SU-DHL-6 (cell line): Measurements from ENCODE around the gene PDC.

ENCODE experiments used
- H2AFZ ChIP-seq: fragments of 200-600 bp; sonication (generic); 2 replicates; pipeline ENCODE4 v1.6.1; 2014; ENCODE audit warnings: low read depth, mild to moderate bottlenecking, moderate library complexity, mixed read lengths, antibody characterized with exemption, low read length; ENCODE audit not compliant: severe bottlenecking
- H3F3A ChIP-seq: fragments of 200-600 bp; shearing (Covaris generic); 2 replicates; pipeline ENCODE4 v1.6.0; 2016; ENCODE audit warnings: antibody characterized with exemption, mild to moderate bottlenecking; ENCODE audit not compliant: insufficient read depth
- H3K27ac ChIP-seq: fragments of 200-600 bp; sonication (generic); 2 replicates; pipeline ENCODE4 v1.5.1; 2016; ENCODE audit warnings: low read depth, mild to moderate bottlenecking, low read length, moderate library complexity, mixed read lengths
- H3K27me3 ChIP-seq: fragments of 200-600 bp; sonication (generic), shearing (Covaris generic); 2 replicates; pipeline ENCODE4 v1.6.0; 2014; ENCODE audit warnings: mild to moderate bottlenecking, low read length
- H3K36me3 ChIP-seq: fragments of 200-600 bp; sonication (generic); 2 replicates; pipeline ENCODE4 v1.6.1; 2014; ENCODE audit warnings: mild to moderate bottlenecking, low read length, mixed read lengths
- H3K4me2 ChIP-seq: fragments of 300-600, 200-600 bp; shearing (Covaris generic), sonication (generic); 2 replicates; pipeline ENCODE4 v1.6.0; 2014; ENCODE audit warnings: low read length, low read depth, mild to moderate bottlenecking; ENCODE audit not compliant: poor library complexity, severe bottlenecking
- H3K4me3 ChIP-seq: fragments of 200-600 bp; sonication (generic); 2 replicates; pipeline ENCODE4 v1.5.1; 2014; ENCODE audit warnings: antibody characterized with exemption, low read length, mild to moderate bottlenecking, mixed read lengths; ENCODE audit not compliant: insufficient read depth, poor library complexity, severe bottlenecking
- H3K79me2 ChIP-seq: fragments of 200-600 bp; sonication (generic); 2 replicates; pipeline ENCODE4 v1.6.1; 2014; ENCODE audit warnings: mild to moderate bottlenecking, low read length, moderate library complexity; ENCODE audit not compliant: insufficient read depth
- H3K9ac ChIP-seq: fragments of 200-600 bp; sonication (generic); 2 replicates; pipeline ENCODE4 v1.7.0; 2014; ENCODE audit warnings: mild to moderate bottlenecking, low read length
- H3K9me2 ChIP-seq: fragments of 200-600 bp; sonication (generic); replicated peaks from 2 replicates; pipeline ENCODE4 v1.6.1; 2014; ENCODE audit warnings: low read length; ENCODE audit not compliant: insufficient read depth
- H3K9me3 ChIP-seq: fragments of 200-600 bp; sonication (generic); 2 replicates; pipeline ENCODE4 v1.6.1; 2014; ENCODE audit warnings: low read length, mixed read lengths; ENCODE audit not compliant: insufficient read depth
- H4K20me1 ChIP-seq: fragments of 200-600 bp; sonication (generic); 2 replicates; pipeline ENCODE4 v1.6.1; 2014; ENCODE audit warnings: low read depth, mild to moderate bottlenecking, antibody characterized with exemption, low read length, moderate library complexity, mixed read lengths
- CTCF ChIP-seq: fragments of 200-600 bp; sonication (generic); IDR thresholded peaks from one replicate; pipeline ENCODE4 v1.5.1; 2017; ENCODE audit warnings: antibody characterized with exemption, mild to moderate bottlenecking, low read length, moderate library complexity; ENCODE audit not compliant: insufficient read depth, poor library complexity, severe bottlenecking
- EZH2phosphoT487 ChIP-seq: fragments of 200-600 bp; sonication (generic), shearing (Covaris generic); conservative IDR thresholded peaks from 2 replicates; pipeline ENCODE4 v1.6.1; 2018; ENCODE audit warnings: mild to moderate bottlenecking, antibody characterized with exemption, low read length, moderate library complexity, mixed read lengths

Gene PDC

GRCh38 chr1:186476264-186477040, 15.5 kb upstream of the PDC start:
- no peaks in the 10 kb centered on the region for H3K9me3 ChIP-seq
- no peak overlapping the region for H2AFZ ChIP-seq
- no peaks in the 10 kb centered on the region for H3K79me2 ChIP-seq
- H3F3A ChIP-seq: no peaks in the 10 kb centered on the region
- H3K9me2 ChIP-seq: no peaks in the 10 kb centered on the region
- no peaks in the 10 kb centered on the region for H3K27me3 ChIP-seq
- H3K27ac ChIP-seq: no peak overlapping the region
- no peaks in the 10 kb centered on the region for H3K36me3 ChIP-seq
- no peak for TF ChIP-seq CTCF
- no peak for TF ChIP-seq EZH2phosphoT487
- no peak overlapping the region for H3K4me3 ChIP-seq
- H3K9ac ChIP-seq: no peak overlapping the region
- no peaks in the 10 kb centered on the region for H4K20me1 ChIP-seq
- no peak overlapping the region for H3K4me2 ChIP-seq

- Histone ChIP-seq H3K4me2 (no peak overlapping the region), H3K79me2 (no peaks in the 10 kb centered on the region), H3K27ac (no peak overlapping the region), H3K4me3 (no peak overlapping the region), H2AFZ (no peak overlapping the region), H3K36me3 (no peaks in the 10 kb centered on the region), H3K27me3 (no peaks in the 10 kb centered on the region), H4K20me1 (no peaks in the 10 kb centered on the region), H3K9me3 (no peaks in the 10 kb centered on the region), H3K9ac (no peak overlapping the region), H3F3A (no peaks in the 10 kb centered on the region), H3K9me2 (no peaks in the 10 kb centered on the region)
- no peak for TF ChIP-seq CTCF
- TF ChIP-seq EZH2phosphoT487: no peak
These were observed 13.3 kb upstream of the PDC start for GRCh38 chr1:186474208-186474607.

- Histone ChIP-seq H3K9me3 (no peaks in the 10 kb centered on the region), H3K79me2 (no peaks in the 10 kb centered on the region), H3K4me2 (no peak overlapping the region), H3K27ac (no peak overlapping the region), H3K27me3 (no peaks in the 10 kb centered on the region), H2AFZ (no peak overlapping the region), H3F3A (no peaks in the 10 kb centered on the region), H3K9ac (no peak overlapping the region), H4K20me1 (no peaks in the 10 kb centered on the region), H3K36me3 (no peaks in the 10 kb centered on the region), H3K4me3 (no peak overlapping the region), H3K9me2 (no peaks in the 10 kb centered on the region)
- TF ChIP-seq CTCF (no peak), EZH2phosphoT487 (no peak)
These were observed 12.1 kb upstream of the PDC start for GRCh38 chr1:186473047-186473446.
